GM18520 (cell line): ENCODE measurements around the gene CROCC2.

Experiments used
- ATAC-seq: cut with Tn5 transposase; IDR thresholded peaks from one replicate; pipeline ENCODE4 v1.9.1; 2021; ENCODE audit not compliant: unreplicated experiment

CROCC2 gene

DNA sequence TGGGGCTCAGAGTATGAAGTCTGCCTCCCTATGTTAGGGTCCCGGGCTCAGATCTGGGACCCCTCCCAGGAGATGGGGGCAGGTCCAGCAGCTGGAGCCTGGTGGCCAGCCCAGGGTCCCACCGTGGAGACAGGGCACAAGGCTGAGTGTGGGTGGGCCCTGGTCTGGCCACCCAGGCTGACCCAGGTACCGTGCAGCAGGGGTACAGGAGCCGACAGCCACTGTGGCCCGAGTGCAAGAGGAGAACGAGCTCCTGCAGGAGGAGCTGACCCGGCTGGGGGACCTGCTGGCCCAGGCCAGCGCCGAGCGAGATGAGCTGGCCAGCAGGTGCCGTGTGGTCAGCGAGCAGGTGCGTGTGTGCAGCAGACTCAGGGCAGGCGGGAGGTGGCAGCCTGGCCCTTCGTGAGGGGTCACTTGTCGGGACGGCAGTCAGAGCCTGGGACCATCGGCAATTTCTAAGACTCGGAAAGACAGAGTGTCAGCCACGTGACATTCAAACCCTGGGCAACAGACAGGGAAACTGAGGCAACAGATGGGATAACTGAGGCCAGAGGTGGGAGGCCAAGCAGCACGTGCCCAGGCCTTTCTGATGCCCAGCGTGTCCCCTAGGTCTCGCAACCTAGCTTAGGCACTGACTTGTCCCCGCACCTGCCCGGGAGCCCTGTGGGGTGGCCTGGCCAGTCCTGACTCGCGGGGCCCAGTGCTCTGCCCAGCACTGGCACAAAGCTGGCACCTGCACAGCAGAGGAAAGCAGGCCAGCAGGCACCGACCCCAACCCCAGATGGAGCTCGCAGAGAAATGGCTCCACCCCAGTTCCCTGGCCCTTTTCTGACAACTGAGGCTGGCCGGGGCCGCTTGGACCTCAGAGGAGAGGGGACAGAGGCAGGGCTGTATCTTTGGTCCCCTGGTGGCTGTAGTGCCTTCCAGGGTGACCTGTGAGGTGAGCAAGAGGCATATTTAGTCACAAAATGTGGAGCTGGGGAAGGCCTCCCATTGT is 13.9 kb downstream of the CROCC2 start:
- no peak for ATAC-seq

DNA sequence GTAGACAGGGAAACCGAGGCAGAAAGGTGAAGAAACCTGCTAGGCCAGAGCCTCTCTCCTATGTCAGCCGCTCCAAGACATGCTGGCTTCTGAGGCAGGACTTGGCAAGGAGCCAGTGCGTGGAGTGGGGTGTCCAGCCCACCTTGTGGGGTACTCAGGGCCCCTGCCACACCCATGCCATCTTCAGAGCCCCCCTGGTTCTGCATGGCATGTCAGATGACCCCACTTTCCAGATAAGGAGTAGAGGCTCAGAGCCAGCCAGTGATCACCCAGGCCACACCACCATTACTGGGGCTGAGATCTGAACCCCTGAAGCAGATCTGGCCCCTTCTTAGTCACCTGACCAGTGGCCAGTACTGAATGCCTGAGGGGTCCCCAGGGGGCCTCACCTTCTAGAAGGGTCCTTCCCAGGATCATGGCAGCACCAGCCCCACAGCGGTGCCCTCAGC is 14.7 kb downstream of the CROCC2 start:
- ATAC-seq = no peak

DNA sequence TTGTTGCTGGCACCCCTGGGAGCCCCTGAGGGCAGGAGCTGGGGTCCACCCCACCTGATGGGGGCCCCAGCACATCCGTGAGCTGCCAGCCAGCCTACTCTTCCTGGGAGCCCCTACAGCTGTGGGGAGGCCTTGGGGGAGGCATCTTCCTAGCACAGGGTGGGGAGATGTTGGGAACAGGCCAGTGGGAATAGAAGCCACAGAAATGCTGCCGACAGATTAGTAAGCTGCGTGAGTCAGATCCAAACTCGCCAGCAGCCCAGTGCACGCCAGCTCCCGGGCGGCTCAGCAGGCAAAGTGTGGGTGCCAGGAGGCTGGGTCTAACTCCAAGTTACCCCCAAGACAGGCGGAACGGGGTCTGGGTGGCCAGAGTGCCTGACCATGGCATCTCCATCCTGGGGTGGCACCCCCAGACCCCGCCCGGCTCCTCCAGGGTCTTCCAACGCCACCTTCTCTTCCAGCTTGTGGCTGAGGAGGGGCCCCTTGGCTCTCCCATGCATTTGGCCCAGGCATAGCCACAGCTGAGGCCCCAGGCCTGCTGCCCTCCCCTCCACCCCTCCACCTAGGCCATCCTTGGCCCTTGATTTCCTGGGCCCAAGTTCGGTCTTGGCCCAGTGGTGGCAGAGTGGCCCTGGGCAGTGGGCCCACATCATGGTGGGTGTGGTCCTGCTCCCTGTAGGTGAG is 15.3 kb downstream of the CROCC2 start:
- no peak for ATAC-seq

- ATAC-seq = no peak
Measured at GRCh38 chr2:240921995-240922244, 15.8 kb downstream of the CROCC2 start.

DNA sequence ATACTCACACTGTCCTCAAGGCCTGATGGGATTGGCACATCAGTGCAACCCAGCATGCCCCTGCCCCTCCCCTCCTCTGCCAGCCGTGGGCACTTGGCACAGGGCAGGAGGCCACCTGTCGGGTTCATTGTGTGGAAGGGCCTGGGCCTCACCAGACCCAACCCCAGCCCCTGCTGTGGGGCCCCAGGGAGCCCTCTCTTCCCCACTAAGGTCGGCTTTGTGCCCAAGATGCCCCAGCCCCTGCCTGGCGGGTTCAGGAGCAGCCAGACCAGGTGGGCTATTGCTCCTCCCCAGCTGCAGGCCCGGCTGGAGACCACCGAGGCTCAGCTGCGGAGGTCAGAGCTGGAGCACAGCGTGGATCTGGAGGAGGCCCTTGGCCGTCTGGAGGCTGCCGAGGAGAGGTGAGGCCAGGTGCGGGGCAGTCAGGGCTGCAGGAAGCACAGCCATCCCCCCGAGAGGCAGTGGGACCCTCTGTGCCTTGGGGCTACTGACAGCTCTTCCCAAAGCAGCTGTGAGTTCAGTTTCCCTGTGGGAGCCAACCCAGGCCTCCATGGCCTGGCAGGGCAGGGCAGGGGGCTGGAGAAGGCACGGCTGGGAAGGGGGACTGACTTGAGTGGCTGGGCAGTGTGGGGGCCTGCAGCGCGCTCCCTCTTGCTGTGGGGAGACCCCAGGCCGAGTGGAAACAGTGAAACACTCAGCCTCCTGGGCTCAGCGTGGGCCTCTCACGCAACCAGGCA is 16.3 kb downstream of the CROCC2 start:
- ATAC-seq = no peak

GRCh38 chr2:240922982-240923537 is 16.9 kb downstream of the CROCC2 start:
- ATAC-seq = no peak

DNA sequence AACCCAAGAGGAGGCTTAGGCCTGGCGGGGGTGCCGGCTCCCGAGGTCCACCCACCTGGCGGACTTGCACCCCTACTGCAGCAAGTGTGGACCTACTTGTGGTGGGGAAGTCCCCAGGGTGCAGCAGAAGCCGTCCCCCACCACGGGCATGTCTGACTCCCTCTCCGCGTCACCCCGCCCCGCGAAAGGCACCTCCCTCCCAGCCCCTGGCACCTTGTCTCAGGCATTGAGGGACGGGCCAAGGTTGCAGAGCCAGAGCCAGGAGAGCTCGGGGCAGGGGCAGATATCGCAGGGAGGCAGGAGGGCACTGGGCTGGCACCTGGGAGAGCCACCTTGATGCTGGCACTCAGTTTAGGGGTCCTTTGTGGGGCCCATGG is 19.0 kb downstream of the CROCC2 start:
- ATAC-seq = no peak

GRCh38 chr2:240925568-240926515 is 19.7 kb downstream of the CROCC2 start:
- ATAC-seq = no peak

GRCh38 chr2:240926516-240927389 is 20.6 kb downstream of the CROCC2 start:
- no peak for ATAC-seq

- ATAC-seq = no peak
Measured at GRCh38 chr2:240927390-240927781, 21.2 kb downstream of the CROCC2 start.

DNA sequence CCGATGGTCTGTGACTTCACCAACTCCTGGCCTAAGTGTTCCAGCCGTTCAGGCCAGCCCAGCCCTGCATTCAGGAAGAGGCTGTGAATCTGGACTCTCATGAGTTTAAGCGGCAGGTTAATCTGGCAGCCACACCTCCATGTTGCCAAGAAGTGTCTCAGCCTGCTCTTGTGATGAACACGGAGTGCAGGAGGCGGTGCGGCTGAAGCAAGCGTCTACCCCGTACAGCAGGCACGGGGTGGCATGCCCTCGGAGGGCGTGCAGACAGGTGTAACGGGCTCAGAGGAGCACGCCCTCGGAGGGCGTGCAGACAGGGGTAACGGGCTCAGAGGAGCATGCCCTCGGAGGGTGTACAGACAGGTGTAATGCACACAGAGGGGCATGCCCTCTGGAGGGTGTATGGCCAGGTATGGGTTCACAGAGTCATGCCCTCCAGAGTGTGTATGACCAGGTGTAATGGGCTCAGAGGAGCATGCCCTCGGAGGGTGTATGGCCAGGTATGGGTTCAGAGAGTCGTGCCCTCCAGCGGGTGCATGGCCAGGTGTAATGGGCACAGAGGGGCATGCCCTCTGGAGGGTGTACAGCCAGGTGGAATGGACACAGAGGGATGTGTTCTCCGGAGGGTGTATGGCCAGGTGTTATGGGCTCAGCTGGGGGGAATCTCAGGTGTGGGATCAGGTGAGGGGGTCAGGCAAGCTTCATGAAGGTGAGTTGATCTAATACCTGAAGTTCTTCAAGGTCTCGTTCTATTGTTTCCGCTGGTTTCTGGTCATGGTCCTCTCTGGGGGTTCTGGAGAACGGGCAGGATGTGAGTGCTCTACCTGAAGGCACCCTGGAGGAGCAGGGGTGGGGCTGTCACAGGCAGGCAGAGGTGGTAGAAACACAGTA is 22.6 kb downstream of the CROCC2 start:
- ATAC-seq = no peak

- no peak for ATAC-seq
Measured at GRCh38 chr2:240929364-240930095, 23.4 kb downstream of the CROCC2 start.

DNA sequence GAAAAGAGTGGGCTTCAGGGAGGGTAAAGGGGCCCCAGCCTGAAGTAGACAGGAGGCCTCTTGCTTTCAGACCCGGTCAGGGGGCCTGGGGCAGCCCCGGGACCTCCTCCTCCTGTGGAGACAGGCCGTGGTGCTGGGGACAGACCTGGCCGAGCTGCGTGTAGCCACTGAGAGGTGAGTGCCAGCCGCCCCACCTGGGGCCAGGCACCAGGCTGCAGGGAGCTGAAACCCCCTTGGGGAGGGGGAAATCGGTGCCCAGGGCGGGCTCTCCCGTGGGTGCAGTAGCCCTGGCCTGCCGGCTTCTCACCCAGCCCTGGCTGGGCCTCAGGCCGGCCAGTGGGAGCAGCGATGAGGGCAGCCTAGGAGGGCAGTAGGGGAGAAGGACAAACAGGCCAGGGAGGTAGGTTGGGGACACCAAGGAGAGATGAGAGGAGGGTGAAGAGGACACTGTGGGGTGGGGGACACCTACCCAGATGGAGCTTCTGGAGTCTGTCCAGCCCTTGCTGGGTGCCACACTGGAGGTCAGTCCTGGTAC is 24.0 kb downstream of the CROCC2 start:
- ATAC-seq = no peak

DNA sequence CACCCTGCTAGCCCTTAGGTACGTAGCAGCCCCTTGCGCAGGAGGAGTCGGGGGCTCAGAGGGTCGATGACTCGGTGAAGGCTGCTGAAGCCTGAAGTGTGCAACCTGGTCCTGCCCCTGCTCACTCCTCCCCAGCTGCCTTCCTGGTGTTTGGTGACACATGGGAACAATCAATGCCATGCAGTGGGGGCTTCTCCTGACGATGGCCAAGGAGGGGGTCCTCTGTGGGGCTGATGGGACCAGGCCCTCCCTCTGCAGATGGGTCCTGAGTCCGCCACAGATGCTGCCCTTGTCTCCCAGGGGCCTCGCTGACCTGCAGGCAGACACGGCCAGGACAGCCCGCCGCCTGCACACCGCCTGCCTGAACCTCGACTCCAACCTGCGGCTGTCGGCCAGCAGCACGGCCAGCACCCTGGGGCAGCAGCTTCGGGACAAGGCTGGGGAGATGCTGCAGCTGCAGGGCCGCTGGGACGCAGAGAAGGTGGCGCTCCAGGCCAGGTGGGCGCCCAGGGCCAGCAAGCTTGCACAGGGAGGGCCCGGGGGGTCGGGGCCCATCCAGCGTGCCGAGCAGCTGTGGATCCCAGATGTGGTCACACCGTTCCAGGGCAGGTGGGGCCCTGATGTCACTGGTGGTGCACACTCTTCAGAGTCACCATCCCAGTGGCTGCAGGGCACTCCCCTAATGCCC is 24.6 kb downstream of the CROCC2 start:
- ATAC-seq = no peak

- no peak for ATAC-seq
Measured at GRCh38 chr2:240931319-240931949, 25.3 kb downstream of the CROCC2 start.

GRCh38 chr2:240932001-240932723 is 26.0 kb downstream of the CROCC2 start:
- ATAC-seq = no peak
